SJCRH30 (cell line): ENCODE data around the gene SRC. TPM values are rescaled to one million over a fixed set of nuclear protein-coding genes. Genes with fewer than 3 reads are reported as not detected.

Source experiments
- DNase-seq, 2 experiments: peaks; one replicate each; pipeline ENCODE4 v3.0.0-alpha.2; 2015 to 2020
- H3K27ac ChIP-seq: fragments of 250-450 bp; sonication (Bioruptor Pico); 2 replicates; pipeline ENCODE4 v1.5.1; 2020; ENCODE audit warnings: mild to moderate bottlenecking, moderate library complexity
- H3K27me3 ChIP-seq: fragments of 250-450 bp; sonication (Bioruptor Pico); 2 replicates; pipeline ENCODE4 v1.5.1; 2020; ENCODE audit warnings: mild to moderate bottlenecking, moderate library complexity
- H3K36me3 ChIP-seq: fragments of 250-450 bp; sonication (Bioruptor Pico); 2 replicates; pipeline ENCODE4 v1.5.1; 2020; ENCODE audit warnings: mild to moderate bottlenecking, moderate library complexity
- H3K4me1 ChIP-seq: fragments of 250-450 bp; sonication (Bioruptor Pico); 2 replicates; pipeline ENCODE4 v1.5.1; 2020; ENCODE audit warnings: mild to moderate bottlenecking, moderate library complexity
- H3K4me3 ChIP-seq: fragments of 250-450 bp; sonication (Bioruptor Pico); 2 replicates; pipeline ENCODE4 v1.5.1; 2020; ENCODE audit warnings: mild to moderate bottlenecking, moderate library complexity
- H3K9me3 ChIP-seq: fragments of 250-450 bp; sonication (Bioruptor Pico); replicated peaks from 2 replicates; pipeline ENCODE4 v1.5.1; 2020; ENCODE audit warnings: mild to moderate bottlenecking, moderate library complexity
- total RNA-seq: library from RNA; depleted of rRNA; stranded (reverse); fragments of >200 nt; shearing (Covaris generic); gene quantifications from 2 replicates; pipeline ENCODE4 v1.2.3, GENCODE V29; 2014

SRC gene
- total RNA-seq, 1 experiment from 2014 or later, result 15.4 TPM

- Histone ChIP-seq H3K27me3 (no peaks in the 10 kb centered on the region), H3K36me3 (no peaks in the 10 kb centered on the region), H3K4me1 (no peaks in the 10 kb centered on the region; the same call in 1 of the 2 replicates), H3K9me3 (no peaks in the 10 kb centered on the region), H3K27ac (no peak overlapping the region), H3K4me3 (no peak overlapping the region)
- no peak for DNase-seq
Measured at GRCh38 chr20:37381621-37382471, 35.9 kb downstream of the SRC start.

GRCh38 chr20:37382482-37383120 is 36.7 kb downstream of the SRC start:
- Histone ChIP-seq H3K4me1 (no peaks in the 10 kb centered on the region; the same call in 1 of the 2 replicates), H3K4me3 (no peak overlapping the region), H3K27ac (no peak overlapping the region), H3K27me3 (no peaks in the 10 kb centered on the region), H3K36me3 (no peaks in the 10 kb centered on the region), H3K9me3 (no peaks in the 10 kb centered on the region)
- DNase-seq, result no peak

GRCh38 chr20:37383229-37383989 is 37.5 kb downstream of the SRC start:
- no peak for DNase-seq
- Histone ChIP-seq H3K27ac (no peak overlapping the region), H3K36me3 (no peaks in the 10 kb centered on the region), H3K4me3 (no peak overlapping the region), H3K4me1 (no peaks in the 10 kb centered on the region; the same call in 1 of the 2 replicates), H3K9me3 (no peaks in the 10 kb centered on the region), H3K27me3 (no peaks in the 10 kb centered on the region)

GRCh38 chr20:37384683-37385174 is 38.8 kb downstream of the SRC start:
- peak; percentile 71 to 78 for DNase-seq
- H3K4me3 ChIP-seq, result no peak overlapping the region
- no peaks in the 10 kb centered on the region for H3K27me3 ChIP-seq
- H3K9me3 ChIP-seq, result no peaks in the 10 kb centered on the region
- no peaks in the 10 kb centered on the region for H3K4me1 ChIP-seq
- H3K27ac ChIP-seq, result no peak overlapping the region
- H3K36me3 ChIP-seq, result no peaks in the 10 kb centered on the region

- H3K36me3 ChIP-seq, result no peaks in the 10 kb centered on the region
- no peaks in the 10 kb centered on the region for H3K9me3 ChIP-seq
- no peaks in the 10 kb centered on the region for H3K4me1 ChIP-seq
- no peaks in the 10 kb centered on the region for H3K27me3 ChIP-seq
- H3K4me3 ChIP-seq, result no peak overlapping the region
- H3K27ac ChIP-seq, result no peak overlapping the region
- DNase-seq, result no peak
Measured at GRCh38 chr20:37385176-37385575, 39.2 kb downstream of the SRC start.

GRCh38 chr20:37385659-37386504 is 39.9 kb downstream of the SRC start:
- Histone ChIP-seq H3K27ac (no peak overlapping the region), H3K4me1 (no peaks in the 10 kb centered on the region), H3K4me3 (no peak overlapping the region), H3K9me3 (no peaks in the 10 kb centered on the region), H3K36me3 (no peaks in the 10 kb centered on the region), H3K27me3 (no peaks in the 10 kb centered on the region)
- peak in 1 of 2 experiments; percentile 7 for DNase-seq

- Histone ChIP-seq H3K27ac (no peak overlapping the region), H3K36me3 (no peaks in the 10 kb centered on the region), H3K9me3 (no peaks in the 10 kb centered on the region), H3K4me1 (no peaks in the 10 kb centered on the region), H3K27me3 (no peaks in the 10 kb centered on the region), H3K4me3 (no peak overlapping the region)
- DNase-seq, result peak in 1 of 2 experiments; percentile 9
Measured at GRCh38 chr20:37386505-37387251, 40.7 kb downstream of the SRC start.

GRCh38 chr20:37387519-37388269 is 41.8 kb downstream of the SRC start:
- H3K4me3 ChIP-seq, result no peak overlapping the region
- no peaks in the 10 kb centered on the region for H3K4me1 ChIP-seq
- no peaks in the 10 kb centered on the region for H3K9me3 ChIP-seq
- no peak overlapping the region for H3K27ac ChIP-seq
- H3K36me3 ChIP-seq, result no peaks in the 10 kb centered on the region
- no peaks in the 10 kb centered on the region for H3K27me3 ChIP-seq
- DNase-seq, result no peak

- H3K4me3 ChIP-seq, result no peak overlapping the region
- no peaks in the 10 kb centered on the region for H3K9me3 ChIP-seq
- H3K27ac ChIP-seq, result no peak overlapping the region
- no peaks in the 10 kb centered on the region for H3K36me3 ChIP-seq
- H3K4me1 ChIP-seq, result no peaks in the 10 kb centered on the region
- no peak for DNase-seq
- H3K27me3 ChIP-seq, result no peaks in the 10 kb centered on the region
Measured at GRCh38 chr20:37388831-37389230, 42.9 kb downstream of the SRC start.

GRCh38 chr20:37389241-37389747 is 43.4 kb downstream of the SRC start:
- DNase-seq, result peak in 1 of 2 experiments; percentile 6
- Histone ChIP-seq H3K27ac (no peak overlapping the region), H3K4me1 (no peaks in the 10 kb centered on the region; the same call in 1 of the 2 replicates), H3K9me3 (no peaks in the 10 kb centered on the region), H3K4me3 (no peak overlapping the region), H3K36me3 (no peaks in the 10 kb centered on the region), H3K27me3 (no peaks in the 10 kb centered on the region)

- H3K36me3 ChIP-seq, result no peaks in the 10 kb centered on the region
- peak in 1 of 2 experiments; percentile 17 for DNase-seq
- no peak overlapping the region for H3K27ac ChIP-seq
- peaks cover 4% of the 10 kb centered on the region; the same call in 1 of the 2 replicates for H3K4me1 ChIP-seq
- no peaks in the 10 kb centered on the region for H3K27me3 ChIP-seq
- no peaks in the 10 kb centered on the region for H3K9me3 ChIP-seq
- no peak overlapping the region for H3K4me3 ChIP-seq
Measured at GRCh38 chr20:37389844-37390275, 43.9 kb downstream of the SRC start.

- no peak for DNase-seq
- H3K36me3 ChIP-seq, result no peaks in the 10 kb centered on the region
- no peaks in the 10 kb centered on the region for H3K27me3 ChIP-seq
Measured at GRCh38 chr20:37390503-37390890, 44.6 kb downstream of the SRC start.

More at GRCh38 chr20:37390503-37390890, 44.6 kb downstream of the SRC start:
- Histone ChIP-seq H3K4me1 (peaks cover 10% of the 10 kb centered on the region), H3K4me3 (no peak overlapping the region), H3K27ac (no peak overlapping the region), H3K9me3 (no peaks in the 10 kb centered on the region)
